Myocyte (in vitro differentiated cells): ENCODE data around the gene GPR15LG. TPM values are rescaled to one million over a fixed set of nuclear protein-coding genes. Genes with fewer than 3 reads are reported as not detected.

Experiments
- DNase-seq: peaks from one replicate; pipeline ENCODE4 v3.0.0-alpha.2; 2012; ENCODE audit warnings: low read depth
- total RNA-seq: library from RNA; depleted of rRNA; stranded (reverse); fragments of >200 nt; gene quantifications from 2 replicates; pipeline ENCODE4 v1.2.3, GENCODE V29; 2014

GPR15LG gene
- total RNA-seq, 1 donor from 2014 or later = not detected

DNA sequence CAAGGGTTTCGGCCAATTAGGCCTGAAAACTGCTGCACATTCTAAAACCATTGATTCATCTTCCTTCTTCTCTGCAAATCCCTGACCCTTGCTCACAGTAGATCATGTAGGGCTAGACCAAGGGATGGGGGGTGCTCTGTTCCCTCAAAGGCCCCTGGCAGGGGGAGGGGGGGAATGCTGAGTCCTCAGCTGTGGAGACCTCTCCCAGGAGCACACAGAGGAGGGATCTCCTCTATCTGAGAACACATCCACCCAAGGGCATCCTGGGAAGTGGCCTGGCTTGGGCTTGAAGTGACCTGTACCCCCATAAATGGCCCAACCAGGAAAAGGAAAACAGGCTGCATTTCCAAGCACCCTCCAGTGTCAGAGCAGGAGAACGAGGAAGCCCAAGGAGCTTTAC, 19.7 kb downstream of the GPR15LG start:
- DNase-seq = no peak

DNA sequence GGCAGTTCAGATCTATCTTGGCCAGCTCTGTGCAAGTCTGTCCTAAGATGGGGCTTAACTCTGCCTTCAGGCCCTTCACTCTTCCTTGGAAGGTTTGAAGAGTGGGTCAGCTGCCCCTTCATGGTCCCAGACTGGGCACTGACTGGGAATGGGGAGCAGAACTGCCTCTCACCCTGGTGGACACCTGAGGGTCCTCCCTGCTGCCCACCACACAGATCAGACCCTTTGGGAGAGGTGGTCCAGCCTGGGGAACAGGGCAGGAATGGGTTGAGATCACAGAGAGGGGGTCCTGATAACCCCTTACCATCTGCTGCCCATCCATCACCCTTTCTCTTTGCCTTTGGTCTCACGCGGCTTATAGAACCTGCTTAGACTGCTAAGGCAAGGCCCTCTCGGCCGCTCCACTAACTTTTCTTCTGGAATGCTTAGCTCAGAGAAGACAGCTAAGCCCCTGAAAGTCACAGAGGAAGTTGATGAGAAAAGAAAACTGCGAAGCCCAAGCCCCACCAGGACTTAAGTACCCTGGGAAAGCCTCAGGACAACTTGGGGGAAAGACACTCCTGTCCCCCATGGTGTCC, 20.3 kb downstream of the GPR15LG start:
- DNase-seq = no peak

DNA sequence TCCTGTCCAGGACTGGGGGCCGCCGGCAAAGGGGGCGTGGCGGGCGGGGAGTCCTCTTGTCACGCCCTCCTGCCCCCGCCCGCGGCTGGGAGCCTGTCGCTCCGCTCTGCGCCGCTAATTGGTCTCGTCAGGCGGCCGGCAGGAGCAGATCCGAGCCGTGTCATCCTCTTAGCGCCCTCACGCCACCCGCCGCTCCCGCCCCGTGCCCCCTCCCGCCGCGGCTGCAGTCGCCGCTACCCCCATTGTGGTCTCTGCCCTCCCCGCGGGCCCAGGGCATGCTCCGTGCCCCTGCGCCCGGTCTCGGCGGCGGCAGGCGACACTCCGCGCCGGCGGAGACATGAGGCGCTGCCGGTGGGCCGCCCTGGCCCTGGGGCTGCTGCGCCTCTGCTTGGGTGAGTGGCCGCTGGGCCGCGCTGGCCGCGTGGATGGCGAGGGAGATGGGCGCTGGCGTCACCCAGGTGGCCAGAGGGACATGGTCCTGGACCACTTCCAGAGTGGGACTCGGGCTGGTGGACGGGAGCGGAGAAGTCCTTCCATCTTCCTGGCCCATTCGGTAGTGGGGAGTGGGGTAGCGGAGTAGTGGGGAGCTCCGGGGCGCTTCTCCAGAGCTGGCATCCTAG, 20.9 kb downstream of the GPR15LG start, which contains the start of gene CDHR1:
CDHR1 (plus strand) TSS at position 114 of the 620 bp plus-strand sequence; CDS start at position 338, 224 bp downstream.
- peak; percentile 18 for DNase-seq

DNA sequence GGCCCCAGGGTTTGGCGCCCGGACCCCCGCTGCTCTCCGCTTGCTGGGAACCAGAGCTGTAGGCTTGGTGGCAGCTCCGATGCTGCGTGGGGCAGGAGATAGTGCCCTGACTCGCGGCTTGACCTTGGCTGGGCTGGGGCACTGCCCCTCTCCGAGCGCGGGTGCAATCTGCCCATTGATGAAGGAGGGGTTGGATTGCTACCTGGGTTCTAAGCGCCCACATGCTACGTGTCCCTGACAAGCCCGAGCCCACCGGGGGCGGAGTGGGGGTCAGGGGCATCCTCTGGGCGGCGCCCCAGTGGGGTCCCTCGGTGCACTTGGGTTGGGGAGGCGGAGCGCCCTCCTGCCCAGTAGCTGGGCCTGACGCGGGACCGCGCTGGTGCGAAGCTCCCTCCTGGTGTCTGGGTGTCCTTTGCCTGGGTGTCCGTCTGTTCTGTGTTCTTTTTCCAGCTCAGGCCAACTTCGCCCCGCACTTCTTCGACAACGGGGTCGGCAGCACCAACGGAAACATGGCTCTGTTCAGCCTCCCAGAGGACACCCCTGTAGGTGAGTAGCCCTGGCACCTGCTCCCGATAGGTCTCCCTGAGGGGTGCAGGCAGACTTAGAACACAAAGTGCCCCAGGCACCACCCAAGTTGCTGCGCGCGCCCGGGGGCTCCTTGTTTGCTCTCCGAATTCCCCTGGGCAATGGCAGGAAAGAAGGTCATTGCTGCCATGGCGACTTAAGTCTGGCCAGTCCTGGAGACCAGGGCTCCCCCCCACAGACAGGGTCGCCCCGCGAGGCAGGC, 21.6 kb downstream of the GPR15LG start:
- no peak for DNase-seq

- DNase-seq = no peak
These were observed 22.5 kb downstream of the GPR15LG start for GRCh38 chr10:84196083-84196482.

DNA sequence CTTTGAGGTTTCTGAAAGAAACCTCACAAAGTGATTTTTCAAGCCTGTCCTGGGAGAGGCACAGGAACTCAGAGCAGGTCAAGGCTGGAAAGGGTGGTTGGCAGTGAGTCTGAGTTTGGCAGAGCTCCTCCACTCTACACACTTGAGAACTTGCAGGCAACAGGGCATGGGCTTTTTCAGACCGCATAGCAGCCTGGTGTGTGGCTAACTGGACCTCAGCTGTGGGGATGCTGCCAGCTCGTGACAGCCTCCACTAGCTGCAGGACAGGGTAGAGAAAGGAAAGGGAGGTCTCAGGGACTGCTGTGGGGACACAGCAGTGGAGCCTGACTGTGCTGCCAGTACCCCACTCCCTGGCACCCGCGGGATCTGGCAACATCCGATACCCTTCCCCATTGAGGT, 23.3 kb downstream of the GPR15LG start:
- DNase-seq = peak; percentile 77

DNA sequence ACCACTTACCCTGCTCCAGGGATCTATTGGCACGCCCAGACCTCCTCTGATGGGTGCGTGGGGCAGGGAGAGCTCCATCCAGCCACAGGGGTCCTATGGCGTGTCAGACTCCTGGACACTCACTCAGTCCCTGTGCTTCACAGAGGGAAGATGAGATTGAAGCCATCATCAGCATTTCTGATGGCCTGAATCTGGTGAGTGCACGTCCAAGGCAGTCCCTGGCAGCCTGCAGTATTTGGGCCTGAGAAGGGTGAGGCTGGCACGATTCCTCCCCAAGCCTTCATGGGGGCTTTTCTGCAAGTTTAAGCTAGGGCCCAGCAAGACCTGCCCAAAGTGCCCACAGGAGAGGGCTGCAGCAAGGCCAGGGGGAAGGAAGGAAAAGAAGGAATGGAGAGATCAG, 24.0 kb downstream of the GPR15LG start:
- DNase-seq = no peak

DNA sequence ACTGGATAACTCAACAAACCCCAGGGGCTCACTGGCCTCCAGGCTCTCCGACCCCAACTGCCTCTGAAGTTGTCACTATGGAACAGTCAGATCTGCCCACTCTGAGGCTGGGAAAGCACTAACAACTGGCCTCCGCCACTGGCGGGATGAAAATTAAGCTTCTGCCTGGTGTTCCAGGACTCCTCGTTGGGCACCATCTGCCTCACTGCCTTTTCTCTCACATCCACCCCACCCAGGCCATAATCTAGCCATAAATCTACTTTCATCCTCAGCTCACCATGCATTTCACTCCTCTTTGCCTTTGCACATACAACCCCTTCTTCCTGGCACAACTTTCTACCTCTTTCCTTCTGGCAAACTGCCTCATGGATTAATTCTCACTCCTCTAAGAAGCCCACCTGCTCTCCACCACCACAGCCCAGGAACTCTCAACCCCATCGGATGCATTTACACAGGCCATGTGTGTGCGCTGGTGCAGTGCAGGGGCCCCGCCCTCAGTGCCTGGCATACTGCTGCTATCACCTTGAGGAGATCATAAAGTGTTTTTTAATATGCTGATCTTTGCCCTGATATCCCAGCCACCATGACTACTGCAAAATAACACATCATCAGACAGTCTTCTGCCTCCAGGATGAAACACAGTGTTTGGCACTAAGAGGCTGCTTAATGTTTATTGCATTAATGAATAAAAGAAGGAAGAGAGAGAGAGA, 24.8 kb downstream of the GPR15LG start:
- no peak for DNase-seq

GRCh38 chr10:84200537-84201243, 27.1 kb downstream of the GPR15LG start:
- DNase-seq = no peak

DNA sequence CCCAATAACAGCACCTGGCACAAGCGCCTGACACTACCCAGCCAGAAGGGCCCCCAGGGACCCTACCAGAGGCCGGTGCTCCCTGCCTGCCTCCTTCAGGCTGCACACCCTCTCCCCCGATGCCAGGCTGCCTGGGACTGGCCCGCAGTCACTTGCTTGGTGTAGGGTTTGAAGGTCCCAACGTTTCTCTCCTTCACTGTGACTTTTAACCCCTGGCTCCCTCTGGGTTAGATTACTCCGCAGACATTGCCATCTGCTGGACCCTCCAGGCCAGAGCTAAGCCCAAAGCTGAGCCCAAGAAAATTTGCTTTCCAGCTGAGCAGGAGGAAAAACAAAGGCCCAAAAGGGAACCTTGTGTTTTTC, 27.6 kb downstream of the GPR15LG start:
- no peak for DNase-seq

DNA sequence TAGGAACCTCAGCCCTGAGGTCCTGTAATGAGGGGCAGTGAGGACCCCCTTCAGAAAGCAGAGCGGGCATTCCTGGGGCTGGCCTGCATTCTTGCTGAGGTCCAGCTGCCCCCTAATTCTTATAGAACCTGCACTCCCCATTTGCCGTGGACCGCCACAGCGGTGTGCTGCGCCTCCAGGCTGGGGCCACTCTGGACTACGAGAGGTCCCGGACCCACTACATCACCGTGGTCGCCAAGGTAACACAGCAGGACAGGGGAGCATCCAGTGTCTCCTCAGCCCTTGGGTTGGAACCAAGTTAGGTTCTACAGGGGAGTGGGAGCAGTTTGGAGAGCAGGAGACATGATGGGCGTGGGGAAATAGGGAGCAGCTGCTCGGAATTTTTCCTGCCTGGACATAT, 28.1 kb downstream of the GPR15LG start:
- DNase-seq = no peak

- no peak for DNase-seq
These were observed 28.7 kb downstream of the GPR15LG start for GRCh38 chr10:84202349-84202748.

DNA sequence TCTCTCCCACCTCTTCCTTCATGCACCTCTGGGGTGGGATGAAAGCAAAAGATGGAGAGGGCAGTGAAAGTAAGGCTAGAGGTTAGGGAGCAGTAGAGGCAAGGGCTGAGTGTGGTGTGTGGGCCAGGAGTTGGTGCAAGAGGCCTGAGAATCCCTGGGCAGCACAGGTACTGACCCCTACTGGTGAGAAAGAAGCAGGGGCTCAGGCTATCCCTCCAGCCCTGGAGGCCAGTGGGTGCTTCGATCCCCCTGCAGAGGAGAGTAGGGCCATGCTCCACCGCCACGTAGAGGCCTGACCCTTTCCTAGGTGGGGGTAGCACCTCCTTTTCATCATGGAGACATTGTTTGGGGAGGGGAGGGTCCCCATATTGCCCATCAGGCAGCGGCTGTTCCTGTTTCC, 30.5 kb downstream of the GPR15LG start:
- DNase-seq = no peak

GRCh38 chr10:84204610-84205009, 31.0 kb downstream of the GPR15LG start:
- no peak for DNase-seq

DNA sequence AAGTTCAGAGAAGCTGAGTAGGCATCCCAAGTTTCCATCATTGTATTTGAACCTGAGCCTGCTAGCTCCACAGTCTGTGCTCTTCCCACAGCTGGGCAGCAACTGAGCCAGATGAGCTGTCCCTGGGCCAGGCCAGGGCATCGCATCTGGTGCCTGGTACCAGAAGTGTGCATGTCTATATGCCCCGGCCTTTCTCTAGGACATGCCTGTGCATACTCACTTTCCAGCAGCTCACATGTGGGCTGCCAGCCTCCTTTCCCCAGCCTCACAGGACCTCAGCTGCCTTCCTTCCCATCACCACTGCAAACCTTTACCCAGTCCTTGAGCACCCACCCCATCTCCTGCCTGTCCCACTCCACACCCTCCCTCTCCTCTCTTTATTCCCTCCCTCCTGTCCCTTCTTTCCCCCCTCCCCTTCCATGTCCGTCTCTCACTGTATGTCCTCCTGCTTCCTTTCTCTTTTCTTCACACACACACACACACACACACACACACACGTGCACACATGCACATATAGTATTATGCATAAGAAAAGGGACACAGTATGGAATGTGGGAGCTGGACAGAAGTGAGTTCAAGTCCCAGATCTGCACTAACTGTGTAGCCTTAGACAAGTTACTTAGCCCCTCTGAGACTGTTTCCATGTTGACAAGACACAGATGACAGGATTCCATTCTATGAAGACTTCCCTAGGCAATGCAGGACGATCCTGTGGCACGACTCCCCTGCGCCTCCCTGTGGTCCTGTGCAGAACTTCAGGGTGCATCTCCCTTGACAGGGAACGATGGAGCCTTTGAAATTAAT, 31.6 kb downstream of the GPR15LG start:
- DNase-seq = peak; percentile 48

GRCh38 chr10:84205853-84206525, 32.4 kb downstream of the GPR15LG start:
- DNase-seq = no peak

DNA sequence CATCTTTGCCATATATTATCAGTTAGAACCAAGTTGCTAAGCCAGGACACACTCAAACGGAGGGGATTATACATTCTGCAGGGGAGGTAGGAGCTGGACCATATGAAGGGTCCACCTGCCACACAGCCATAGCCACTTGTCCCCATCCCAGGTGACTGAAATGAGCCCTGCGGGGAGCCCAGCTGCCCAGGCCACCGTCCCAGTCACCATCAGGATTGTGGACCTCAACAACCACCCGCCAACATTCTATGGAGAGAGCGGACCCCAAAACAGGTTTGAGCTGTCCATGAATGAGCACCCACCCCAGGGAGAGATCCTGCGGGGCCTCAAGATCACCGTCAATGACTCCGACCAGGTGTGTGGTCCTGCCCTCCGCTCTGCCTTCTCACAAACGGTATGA, 34.4 kb downstream of the GPR15LG start:
- no peak for DNase-seq

DNA sequence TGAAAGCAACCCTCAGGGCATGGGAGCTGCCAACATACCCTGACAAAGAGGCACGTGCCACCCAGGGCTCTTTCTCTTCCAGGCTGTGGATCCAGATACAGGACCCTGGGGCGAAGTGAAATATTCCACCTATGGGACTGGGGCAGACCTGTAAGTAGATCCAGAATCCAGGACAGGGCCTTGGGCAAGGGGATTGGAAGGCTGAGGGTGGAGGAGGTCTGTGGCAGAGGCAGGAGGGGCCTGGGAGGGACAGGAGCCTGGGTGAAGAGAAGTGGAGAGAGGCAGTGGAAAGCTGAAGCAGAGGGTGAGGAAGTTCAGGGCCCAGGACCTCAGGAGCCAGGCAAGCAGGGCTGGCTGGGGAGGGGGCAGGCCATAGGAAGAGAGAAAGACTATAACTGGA, 38.0 kb downstream of the GPR15LG start:
- no peak for DNase-seq

GRCh38 chr10:84212014-84212413, 38.4 kb downstream of the GPR15LG start:
- DNase-seq = no peak

DNA sequence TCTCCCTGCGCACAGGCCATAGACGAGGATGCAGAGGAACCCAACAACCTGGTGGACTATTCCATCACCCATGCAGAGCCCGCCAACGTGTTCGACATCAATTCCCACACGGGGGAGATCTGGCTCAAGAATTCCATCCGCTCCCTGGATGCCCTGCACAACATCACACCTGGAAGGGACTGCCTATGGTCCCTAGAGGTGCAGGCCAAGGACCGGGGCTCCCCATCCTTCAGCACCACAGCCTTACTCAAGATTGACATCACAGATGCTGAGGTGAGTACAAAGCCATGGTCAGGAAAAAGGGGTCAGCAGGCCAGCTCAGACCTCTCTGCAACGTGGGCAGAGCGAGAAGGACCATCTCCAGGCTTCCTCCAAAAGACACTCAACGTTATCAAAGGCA, 39.5 kb downstream of the GPR15LG start:
- no peak for DNase-seq
